A673 (cell line): ENCODE measurements around the gene MTREX.

Experiments used
- CTCF ChIP-seq: fragments of 300-800, 200-600 bp; sonication (generic); conservative IDR thresholded peaks from 2 replicates; pipeline ENCODE4 v1.5.1; 2017; ENCODE audit warnings: low read depth, mild to moderate bottlenecking, antibody characterized with exemption, low read length, moderate library complexity, mixed read lengths
- EZH2 ChIP-seq: fragments of 200-600 bp; sonication (generic); IDR thresholded peaks from 2 replicates; pipeline ENCODE4 v1.6.1; 2017; ENCODE audit warnings: borderline replicate concordance, low read depth, mild to moderate bottlenecking, mixed read lengths, antibody characterized with exemption, low read length; ENCODE audit not compliant: poor library complexity, severe bottlenecking

GRCh38 chr5:55406292-55406691 lies 98.5 kb downstream of the MTREX start:
- no peak for TF ChIP-seq CTCF
- TF ChIP-seq EZH2 = no peak
